D721Med (cell line): ENCODE data around the gene CPA2.

Experiments
- DNase-seq: peaks from one replicate; pipeline ENCODE4 v3.0.0; 2011; ENCODE audit warnings: low spot score; ENCODE audit not compliant: insufficient read length
- FAIRE-seq: peaks from 2 replicates; lab custom pipeline; 2011; peaks lifted over from hg19 to GRCh38; lab: Jason Lieb, UNC
- CTCF ChIP-seq: IDR thresholded peaks from 2 replicates; pipeline ENCODE4 v1.5.1; 2012; ENCODE audit warnings: mild to moderate bottlenecking, control low read depth; ENCODE audit not compliant: insufficient read depth; ENCODE audit errors: missing control alignments

Gene CPA2

GRCh38 chr7:130294314-130294713 lies 27.7 kb downstream of the CPA2 start:
- FAIRE-seq (no peak), DNase-seq (no peak)
- TF ChIP-seq CTCF, result no peak

- TF ChIP-seq CTCF, result no peak
- DNase-seq (no peak), FAIRE-seq (no peak)
These were observed 29.7 kb downstream of the CPA2 start for GRCh38 chr7:130296221-130296951.

- FAIRE-seq (no peak), DNase-seq (no peak)
- TF ChIP-seq CTCF, result no peak
These were observed 31.2 kb downstream of the CPA2 start for GRCh38 chr7:130297628-130298543.

- TF ChIP-seq CTCF, result no peak
- DNase-seq (no peak), FAIRE-seq (no peak)
These were observed 32.1 kb downstream of the CPA2 start for GRCh38 chr7:130298544-130299326.

- no peak for TF ChIP-seq CTCF
- DNase-seq, result no peak
- no peak for FAIRE-seq
These were observed 33.2 kb downstream of the CPA2 start for GRCh38 chr7:130299866-130300265.

GRCh38 chr7:130301501-130302020 lies 34.9 kb downstream of the CPA2 start:
- FAIRE-seq (no peak), DNase-seq (no peak)
- TF ChIP-seq CTCF, result no peak
